ENCODE results near the gene ALDH1A3.

The ALDH1A3 gene

GRCh38 chr15:100885116-100885515 is 5.5 kb downstream of the ALDH1A3 start:
- no peak for DNase-seq

- no peak for DNase-seq
Observed at GRCh38 chr15:100885811-100886210, 6.2 kb downstream of the ALDH1A3 start.

- DNase-seq, result no peak
Observed at GRCh38 chr15:100887211-100887913, 7.7 kb downstream of the ALDH1A3 start.

- DNase-seq, result peak; percentile 86
Observed at GRCh38 chr15:100889385-100890050, 9.9 kb downstream of the ALDH1A3 start.

- no peak for DNase-seq
Observed at GRCh38 chr15:100890051-100890720, 10.6 kb downstream of the ALDH1A3 start.

- DNase-seq, result no peak
Observed at GRCh38 chr15:100890850-100891249, 11.2 kb downstream of the ALDH1A3 start.

GRCh38 chr15:100891307-100892012 is 11.8 kb downstream of the ALDH1A3 start:
- DNase-seq, result no peak

GRCh38 chr15:100892013-100892355 is 12.4 kb downstream of the ALDH1A3 start:
- no peak for DNase-seq

GRCh38 chr15:100893261-100893963 is 13.8 kb downstream of the ALDH1A3 start:
- no peak for DNase-seq

GRCh38 chr15:100893964-100894295 is 14.3 kb downstream of the ALDH1A3 start:
- no peak for DNase-seq

GRCh38 chr15:100895721-100896120 is 16.1 kb downstream of the ALDH1A3 start:
- DNase-seq, result no peak

- DNase-seq, result no peak
Observed at GRCh38 chr15:100897221-100898151, 17.9 kb downstream of the ALDH1A3 start.

- no peak for DNase-seq
Observed at GRCh38 chr15:100898152-100898490, 18.5 kb downstream of the ALDH1A3 start.

- DNase-seq, result no peak
Observed at GRCh38 chr15:100898661-100899462, 19.2 kb downstream of the ALDH1A3 start.

GRCh38 chr15:100899601-100900000 is 20.0 kb downstream of the ALDH1A3 start:
- no peak for DNase-seq

- no peak for DNase-seq
Observed at GRCh38 chr15:100900136-100900794, 20.6 kb downstream of the ALDH1A3 start.

GRCh38 chr15:100900795-100901169 is 21.2 kb downstream of the ALDH1A3 start:
- no peak for DNase-seq

GRCh38 chr15:100901296-100901695 is 21.7 kb downstream of the ALDH1A3 start:
- DNase-seq, result no peak

GRCh38 chr15:100901702-100902435 is 22.2 kb downstream of the ALDH1A3 start:
- no peak for DNase-seq
